VCaP (cell line): ENCODE data around the gene TXNDC8.
"Not testable (repeated sequence)": the region's sequence is repeated elsewhere in the genome, so short reads cannot be mapped to it uniquely, and the experiment has no call there.

Source experiments
- H3K27ac ChIP-seq: fragments of 450-650 bp; 2 replicates; pipeline ENCODE4 v1.5.1; 2017
- CTCF ChIP-seq: fragments of 450-650 bp; conservative IDR thresholded peaks from 2 replicates; pipeline ENCODE4 v1.5.1; 2017; ENCODE audit warnings: mild to moderate bottlenecking, moderate library complexity

The TXNDC8 gene

GRCh38 chr9:110328763-110329162 lies 8.9 kb downstream of the TXNDC8 start:
- H3K27ac ChIP-seq: no peak overlapping the region
- TF ChIP-seq CTCF: no peak

GRCh38 chr9:110327716-110328115 lies 9.9 kb downstream of the TXNDC8 start:
- no peak overlapping the region for H3K27ac ChIP-seq
- TF ChIP-seq CTCF: no peak

GRCh38 chr9:110323818-110324217 lies 13.8 kb downstream of the TXNDC8 start:
- no peak overlapping the region for H3K27ac ChIP-seq
- no peak for TF ChIP-seq CTCF

GRCh38 chr9:110320651-110321445 lies 16.8 kb downstream of the TXNDC8 start:
- no peak overlapping the region for H3K27ac ChIP-seq
- no peak for TF ChIP-seq CTCF

GRCh38 chr9:110319781-110320492 lies 17.7 kb downstream of the TXNDC8 start:
- no peak for TF ChIP-seq CTCF
- no peak overlapping the region for H3K27ac ChIP-seq

- no peak overlapping the region for H3K27ac ChIP-seq
- TF ChIP-seq CTCF: no peak
Observed at GRCh38 chr9:110317911-110318310, 19.8 kb downstream of the TXNDC8 start.

GRCh38 chr9:110316261-110317075 lies 21.2 kb downstream of the TXNDC8 start:
- no peak for TF ChIP-seq CTCF
- H3K27ac ChIP-seq: no peak overlapping the region

GRCh38 chr9:110311978-110312377 lies 25.7 kb downstream of the TXNDC8 start:
- H3K27ac ChIP-seq: not testable (repeated sequence)
